NCI-H2081 (cell line): ENCODE data around the gene DLL4.

Source experiments
- DNase-seq, 2 experiments: peaks; one replicate each; lab custom pipeline; 2025; lab: John Stamatoyannopoulos, UW

DLL4 gene

GRCh38 chr15:40906091-40906990, 22.8 kb upstream of the DLL4 start:
- peak; percentile 85 to 91 for DNase-seq

GRCh38 chr15:40906991-40907802, 21.9 kb upstream of the DLL4 start:
- DNase-seq = peak; percentile 54 to 73

- DNase-seq = no peak
Measured at GRCh38 chr15:40908095-40908494, 21.0 kb upstream of the DLL4 start.

- no peak for DNase-seq
Measured at GRCh38 chr15:40909662-40910630, 19.2 kb upstream of the DLL4 start.

GRCh38 chr15:40911141-40911540, 18.0 kb upstream of the DLL4 start:
- no peak for DNase-seq

- DNase-seq = no peak
Measured at GRCh38 chr15:40911693-40912092, 17.4 kb upstream of the DLL4 start.

- DNase-seq = no peak
Measured at GRCh38 chr15:40912478-40912877, 16.7 kb upstream of the DLL4 start.

GRCh38 chr15:40914013-40914412, 15.1 kb upstream of the DLL4 start:
- no peak for DNase-seq

GRCh38 chr15:40914486-40914885, 14.7 kb upstream of the DLL4 start:
- no peak for DNase-seq

- no peak for DNase-seq
Measured at GRCh38 chr15:40915116-40915661, 14.0 kb upstream of the DLL4 start.

- no peak for DNase-seq
Measured at GRCh38 chr15:40915679-40916078, 13.5 kb upstream of the DLL4 start.

GRCh38 chr15:40917585-40917984, 11.6 kb upstream of the DLL4 start:
- no peak for DNase-seq

- DNase-seq = peak in 1 of 2 experiments; percentile 25
Measured at GRCh38 chr15:40918146-40918798, 10.9 kb upstream of the DLL4 start.

- no peak for DNase-seq
Measured at GRCh38 chr15:40918799-40919392, 10.2 kb upstream of the DLL4 start.

GRCh38 chr15:40921949-40922607, 7.1 kb upstream of the DLL4 start:
- no peak for DNase-seq

GRCh38 chr15:40922608-40923005, 6.5 kb upstream of the DLL4 start:
- no peak for DNase-seq

- no peak for DNase-seq
Measured at GRCh38 chr15:40923551-40923950, 5.6 kb upstream of the DLL4 start.

- no peak for DNase-seq
Measured at GRCh38 chr15:40925495-40925862, 3.7 kb upstream of the DLL4 start.

GRCh38 chr15:40925863-40926658, 3.1 kb upstream of the DLL4 start:
- no peak for DNase-seq
